Epithelial cell of proximal tubule (primary cell): ENCODE results near the gene SUV39H2. TPM values are rescaled to one million over a fixed set of nuclear protein-coding genes. Genes with fewer than 3 reads are reported as not detected.

ENCODE experiments used
- DNase-seq: peaks from one replicate; pipeline ENCODE4 v3.0.0-alpha.2; 2011; ENCODE audit warnings: low read depth
- H3K4me3 ChIP-seq: 2 replicates; pipeline ENCODE4 v1.5.1; 2011; ENCODE audit warnings: low read depth, mild to moderate bottlenecking, low read length
- CTCF ChIP-seq: conservative IDR thresholded peaks from 2 replicates; pipeline ENCODE4 v1.5.1; 2012; ENCODE audit warnings: low read depth, mild to moderate bottlenecking, low read length
- total RNA-seq: library from RNA; depleted of rRNA; stranded (reverse); fragments of >200 nt; gene quantifications from 2 replicates; pipeline ENCODE4 v1.2.3, GENCODE V29; 2015

Gene SUV39H2
- total RNA-seq, result 16.5 and 26.8 TPM in 2 replicates

GRCh38 chr10:14878266-14879123, at the start of gene SUV39H2:
Gene SUV39H2 (plus strand): TSS chr10:14878866. CDS start chr10:14878889, 23 bp downstream.
- no peak for TF ChIP-seq CTCF
- peak; percentile 23 for DNase-seq
- H3K4me3 ChIP-seq, result peak within 1 kb of the TSS; percentile 95

GRCh38 chr10:14833106-14833505, 45.6 kb upstream of the SUV39H2 start:
- no peak overlapping the region for H3K4me3 ChIP-seq
- no peak for TF ChIP-seq CTCF

GRCh38 chr10:14836208-14836607, 42.5 kb upstream of the SUV39H2 start:
- TF ChIP-seq CTCF, result no peak
- H3K4me3 ChIP-seq, result no peak overlapping the region
- no peak for DNase-seq

More at GRCh38 chr10:14833106-14833505, 45.6 kb upstream of the SUV39H2 start:
- no peak for DNase-seq

GRCh38 chr10:14837003-14837756, 41.5 kb upstream of the SUV39H2 start:
- no peak for DNase-seq
- peak overlapping the region; percentile 96 for H3K4me3 ChIP-seq
- no peak for TF ChIP-seq CTCF

GRCh38 chr10:14837757-14838581, 40.7 kb upstream of the SUV39H2 start, which contains the start of the genes CDNF, HSPA14 and MSANTD7:
Gene CDNF (minus strand): TSS chr10:14838037. CDS start chr10:14837946, 91 bp downstream.
Gene HSPA14 (plus strand): TSS chr10:14838306. CDS start chr10:14838403, 97 bp downstream.
Gene MSANTD7 (plus strand): TSS chr10:14838306. CDS start chr10:14842285, 3,979 bp downstream.
- peak within 1 kb of the TSS; percentile 96 for H3K4me3 ChIP-seq
- TF ChIP-seq CTCF, result no peak

GRCh38 chr10:14838582-14839304, 39.9 kb upstream of the SUV39H2 start:
- peak overlapping the region; percentile 96 for H3K4me3 ChIP-seq
- no peak for TF ChIP-seq CTCF
- no peak for DNase-seq

More at GRCh38 chr10:14837757-14838581, 40.7 kb upstream of the SUV39H2 start, which contains the start of the genes CDNF, HSPA14 and MSANTD7:
- peak; percentile 91 for DNase-seq
